ENCODE results near the gene CPN2. TPM values are rescaled to one million over a fixed set of nuclear protein-coding genes. Genes with fewer than 3 reads are reported as not detected.
A peak's percentile ranks its signal among the peaks of the same experiment; 100 is the strongest.

Gene CPN2
- total RNA-seq, 4 donors from 2014 or later = 0.15 TPM; not detected in 3

DNA sequence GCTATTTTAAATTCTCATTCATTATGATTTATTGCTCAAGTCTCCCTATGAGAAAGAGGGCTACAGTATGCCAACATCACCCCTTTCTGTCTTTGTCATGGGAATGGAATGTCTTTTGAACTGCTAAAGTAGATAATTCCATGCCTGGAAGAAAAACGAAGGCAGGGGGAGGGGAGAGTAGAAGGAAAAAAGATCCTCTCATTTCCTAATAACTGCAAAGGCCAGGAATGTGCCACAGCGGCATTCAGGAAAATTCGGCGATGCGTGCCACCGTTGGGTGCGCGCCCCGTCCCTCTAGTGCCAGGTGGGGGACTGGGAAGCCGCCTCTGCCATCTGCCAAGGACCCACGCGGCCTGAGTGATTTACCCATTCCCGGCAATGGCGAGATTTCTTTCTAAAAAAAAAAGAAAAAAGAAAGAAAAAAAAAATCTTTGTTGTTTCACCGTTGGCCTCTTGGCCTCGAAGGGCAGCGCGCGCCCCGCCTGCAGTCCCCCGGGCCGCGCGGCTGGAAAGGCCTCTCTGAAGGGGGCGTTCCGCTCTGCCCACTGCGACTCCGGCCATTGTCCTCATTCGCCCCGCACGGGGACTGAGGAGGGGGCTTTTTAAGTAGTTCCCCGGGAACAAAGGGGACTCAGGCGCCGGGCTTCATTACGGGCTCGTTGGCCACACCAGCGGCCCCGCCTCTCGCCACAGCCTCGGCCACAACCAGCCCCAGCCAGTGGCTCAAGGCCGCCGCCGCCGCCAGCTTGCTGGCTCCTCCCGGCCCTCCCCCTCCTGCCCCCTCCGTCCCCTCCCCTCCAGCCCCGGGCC is 54.5 kb downstream of the CPN2 start:
- no peak for DNase-seq
- no peaks in the 10 kb centered on the region for H3K36me3 ChIP-seq
- TF ChIP-seq POLR2A (IDR thresholded peaks at IDR 0.05) (no peak), CTCF (IDR thresholded peaks at IDR 0.05) (no peak)
- no peaks in the 10 kb centered on the region for H3K9me3 ChIP-seq
- intact Hi-C loops (cut with DNase I; ENCODE audit: low total_unique reads) = no loop called here
- H3K27me3 ChIP-seq = no peaks in the 10 kb centered on the region
- H3K27ac ChIP-seq = peak overlapping the region in 1 of 2 donors; percentile 32
- H3K4me1 ChIP-seq = no peaks in the 10 kb centered on the region
- peak overlapping the region in 1 of 2 donors; percentile 16 for H3K4me3 ChIP-seq

DNA sequence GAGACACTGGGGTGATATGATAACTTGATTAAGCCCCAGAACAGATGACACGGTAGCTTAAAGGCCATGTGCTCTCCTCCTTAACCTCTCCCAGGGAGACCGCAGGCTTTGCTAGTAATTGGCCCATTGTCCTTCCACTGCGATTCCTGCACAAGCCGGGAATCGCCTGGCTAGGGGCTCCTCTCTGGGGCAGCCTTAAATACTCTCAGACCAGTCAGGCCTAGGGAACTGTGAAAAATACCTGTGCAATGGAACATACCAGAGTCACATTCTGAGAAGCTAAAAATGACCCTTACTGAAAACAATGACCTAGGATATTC is 56.3 kb downstream of the CPN2 start:
- no peaks in the 10 kb centered on the region for H3K4me1 ChIP-seq
- no peaks in the 10 kb centered on the region for H3K9me3 ChIP-seq
- no peaks in the 10 kb centered on the region for H3K36me3 ChIP-seq
- H3K27me3 ChIP-seq = no peaks in the 10 kb centered on the region
- intact Hi-C loops (cut with DNase I; ENCODE audit: low total_unique reads) = no loop called here
- TF ChIP-seq CTCF (IDR thresholded peaks at IDR 0.05) (no peak), POLR2A (IDR thresholded peaks at IDR 0.05) (no peak)
- no peak overlapping the region for H3K27ac ChIP-seq
- H3K4me3 ChIP-seq = no peak overlapping the region
- DNase-seq = no peak

DNA sequence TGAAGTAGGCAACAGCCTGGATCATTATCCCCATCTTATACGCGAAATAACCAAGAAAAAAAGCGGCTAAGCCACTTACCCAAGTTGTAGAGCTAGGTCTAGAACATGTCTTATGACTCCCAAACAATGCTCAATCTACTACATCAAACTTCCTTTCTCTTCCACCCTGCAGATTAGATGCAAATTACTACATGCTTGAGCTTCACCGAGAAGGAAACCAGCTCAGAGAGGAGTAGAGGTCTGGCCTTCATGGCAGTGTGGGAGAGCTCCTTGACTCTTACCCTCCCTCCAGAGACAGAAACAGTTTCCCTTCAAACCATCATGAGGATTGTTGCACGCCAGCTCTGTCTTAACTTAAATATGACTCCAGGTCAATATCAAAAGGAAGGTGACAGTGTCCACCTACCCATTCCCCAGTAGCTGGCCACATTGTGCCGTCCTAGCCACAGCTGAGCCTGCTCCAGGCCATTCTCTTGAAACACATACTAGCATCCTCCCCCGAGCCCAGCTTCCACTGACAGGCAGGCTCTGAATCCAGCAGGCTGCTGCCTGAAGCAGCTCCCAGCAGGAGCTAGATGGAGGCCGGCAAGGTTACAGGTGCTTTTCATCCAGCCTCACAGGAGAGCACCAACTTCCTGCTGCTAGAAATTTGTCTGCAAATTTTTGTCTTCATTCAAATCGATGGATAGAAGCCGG is 56.8 kb downstream of the CPN2 start:
- no peaks in the 10 kb centered on the region for H3K4me1 ChIP-seq
- H3K4me3 ChIP-seq = no peak overlapping the region
- TF ChIP-seq POLR2A (IDR thresholded peaks at IDR 0.05) = no peak
- no peak for TF ChIP-seq CTCF (IDR thresholded peaks at IDR 0.05)
- intact Hi-C loops (cut with DNase I; ENCODE audit: low total_unique reads) = no loop called here
- no peaks in the 10 kb centered on the region for H3K27me3 ChIP-seq
- no peaks in the 10 kb centered on the region for H3K36me3 ChIP-seq
- DNase-seq = peak in 1 of 2 donors; percentile 17
- H3K27ac ChIP-seq = peak overlapping the region in 1 of 2 donors; percentile 7
- no peaks in the 10 kb centered on the region for H3K9me3 ChIP-seq

- intact Hi-C loops (cut with DNase I; ENCODE audit: low total_unique reads) = no loop called here
- Histone ChIP-seq H3K4me3 (no peak overlapping the region), H3K36me3 (no peaks in the 10 kb centered on the region), H3K27me3 (no peaks in the 10 kb centered on the region), H3K27ac (no peak overlapping the region), H3K9me3 (no peaks in the 10 kb centered on the region), H3K4me1 (no peaks in the 10 kb centered on the region)
- TF ChIP-seq CTCF (IDR thresholded peaks at IDR 0.05) (no peak), POLR2A (IDR thresholded peaks at IDR 0.05) (no peak)
- DNase-seq = no peak
Measured at GRCh38 chr3:194293546-194294198, 57.5 kb downstream of the CPN2 start.

GRCh38 chr3:194292331-194292730 is 58.8 kb downstream of the CPN2 start:
- intact Hi-C loops (cut with DNase I; ENCODE audit: low total_unique reads) = no loop called here
- no peaks in the 10 kb centered on the region for H3K27me3 ChIP-seq
- H3K4me3 ChIP-seq = no peak overlapping the region
- TF ChIP-seq POLR2A (IDR thresholded peaks at IDR 0.05) (no peak), CTCF (IDR thresholded peaks at IDR 0.05) (no peak)
- no peak overlapping the region for H3K27ac ChIP-seq
- no peaks in the 10 kb centered on the region for H3K4me1 ChIP-seq
- no peaks in the 10 kb centered on the region for H3K9me3 ChIP-seq
- no peaks in the 10 kb centered on the region for H3K36me3 ChIP-seq
- DNase-seq = no peak

All from uterus (tissue), 4 donors.